Gastrocnemius medialis (tissue), 4 donors: ENCODE results near the gene RSPRY1. TPM values are rescaled to one million over a fixed set of nuclear protein-coding genes. Genes with fewer than 3 reads are reported as not detected.

Source experiments
- ATAC-seq, 2 donors: fragments of 150-250 bp; one replicate each; pipeline ENCODE4 v1.9.1; 2016
- DNase-seq, 2 donors: peaks; one replicate each; pipeline ENCODE4 v3.0.0-alpha.2; 2019
- H3K27ac ChIP-seq, 4 donors: fragments of 200-600 bp; sonication (generic); 1 replicate in 1 of 4; 2 replicates in 3 of 4; pipeline ENCODE4 v1.5.1; 2016 to 2018; ENCODE audit warnings: mild to moderate bottlenecking in 2 of 4, moderate library complexity in 1 of 4
- H3K27me3 ChIP-seq, 3 donors: fragments of 200-600 bp; sonication (generic) in 2 of 3; 1 replicate in 1 of 3; 2 replicates in 2 of 3; pipeline versions ENCODE4 v1.5.1 to v1.6.0; 2016 to 2019; ENCODE audit warnings: mild to moderate bottlenecking in 1 of 3, moderate library complexity in 1 of 3
- H3K36me3 ChIP-seq, 2 donors: fragments of 200-600 bp; sonication (generic) in 1 of 2; one replicate each; pipeline ENCODE4 v1.5.1; 2017 to 2018
- H3K4me1 ChIP-seq, 2 donors: fragments of 200-600 bp; sonication (generic) in 1 of 2; one replicate each; pipeline ENCODE4 v1.5.1; 2016 to 2017; ENCODE audit warnings: mild to moderate bottlenecking in 2 of 2
- H3K4me3 ChIP-seq, 4 donors: fragments of 200-600 bp; sonication (generic) in 3 of 4; 1 replicate in 1 of 4; 2 replicates in 3 of 4; pipeline ENCODE4 v1.5.1; 2016 to 2019; ENCODE audit warnings: mild to moderate bottlenecking in 2 of 4
- H3K9me3 ChIP-seq, 3 donors: fragments of 200-600 bp; sonication (generic) in 2 of 3; 1 replicate in 1 of 3; 2 replicates in 2 of 3; pipeline ENCODE4 v1.5.1; 2016 to 2019
- POLR2A ChIP-seq, 2 donors: fragments of 450-650 bp; IDR thresholded peaks; one replicate each; pipeline ENCODE4 v1.6.1; 2017; ENCODE audit warnings: antibody characterized with exemption in 2 of 2, mild to moderate bottlenecking in 2 of 2, moderate library complexity in 2 of 2
- in situ Hi-C, 4 donors: fragments of 200-750 bp; cut with MboI; loops; one replicate each; pipeline versions ENCODE4 v1.15.0 to v1.8.0; 2017; ENCODE audit warnings: low sequenced_read_pairs in 4 of 4
- intact Hi-C: fragments of 100-400 bp; cut with DNase I; formaldehyde crosslinking; loops from one replicate; pipeline ENCODE4 v1.15.1; 2023; ENCODE audit warnings: low total_unique reads
- total RNA-seq, 4 donors: library from RNA; depleted of rRNA; stranded (reverse); fragments of >200 nt; gene quantifications; one replicate each; pipeline versions ENCODE4 v1.1.0 to v1.2.3, GENCODE V29; 2016
- TF ChIP-seq, protein P1 (sequence below), 5 experiments: fragments of 450-650 bp in 3 of 5; fragments of 200-600 bp in 2 of 5; sonication (generic) in 2 of 5; IDR thresholded peaks in 4 of 5; conservative IDR thresholded peaks in 1 of 5; 1 replicate in 4 of 5; 2 replicates in 1 of 5; pipeline ENCODE4 v1.5.1; 2016 to 2019; ENCODE audit warnings: antibody characterized with exemption in 5 of 5, mild to moderate bottlenecking in 3 of 5, moderate library complexity in 3 of 5

The RSPRY1 gene
- total RNA-seq, 4 donors from 2014 or later: 15.4 to 24.1 (median 20.7) TPM

GRCh38 chr16:57178793-57179212 is 7.3 kb upstream of the RSPRY1 start:
- no peak overlapping the region for H3K4me3 ChIP-seq
- intact Hi-C loops (no loop called here), in situ Hi-C loops (loop anchor here in 1 of 4 donors (10.0 kb wide), 1 partner anchor 94 kb away; no protein-coding TSS in a partner anchor)
- no peak for ATAC-seq
- no peaks in the 10 kb centered on the region for H3K27me3 ChIP-seq
- H3K9me3 ChIP-seq: no peaks in the 10 kb centered on the region
- H3K4me1 ChIP-seq: peaks cover 4 to 14% of the 10 kb centered on the region in 2 donors
- H3K36me3 ChIP-seq: peaks cover 0 to under 1% of the 10 kb centered on the region in 2 donors
- H3K27ac ChIP-seq: no peak overlapping the region
- TF ChIP-seq, protein P1, sequence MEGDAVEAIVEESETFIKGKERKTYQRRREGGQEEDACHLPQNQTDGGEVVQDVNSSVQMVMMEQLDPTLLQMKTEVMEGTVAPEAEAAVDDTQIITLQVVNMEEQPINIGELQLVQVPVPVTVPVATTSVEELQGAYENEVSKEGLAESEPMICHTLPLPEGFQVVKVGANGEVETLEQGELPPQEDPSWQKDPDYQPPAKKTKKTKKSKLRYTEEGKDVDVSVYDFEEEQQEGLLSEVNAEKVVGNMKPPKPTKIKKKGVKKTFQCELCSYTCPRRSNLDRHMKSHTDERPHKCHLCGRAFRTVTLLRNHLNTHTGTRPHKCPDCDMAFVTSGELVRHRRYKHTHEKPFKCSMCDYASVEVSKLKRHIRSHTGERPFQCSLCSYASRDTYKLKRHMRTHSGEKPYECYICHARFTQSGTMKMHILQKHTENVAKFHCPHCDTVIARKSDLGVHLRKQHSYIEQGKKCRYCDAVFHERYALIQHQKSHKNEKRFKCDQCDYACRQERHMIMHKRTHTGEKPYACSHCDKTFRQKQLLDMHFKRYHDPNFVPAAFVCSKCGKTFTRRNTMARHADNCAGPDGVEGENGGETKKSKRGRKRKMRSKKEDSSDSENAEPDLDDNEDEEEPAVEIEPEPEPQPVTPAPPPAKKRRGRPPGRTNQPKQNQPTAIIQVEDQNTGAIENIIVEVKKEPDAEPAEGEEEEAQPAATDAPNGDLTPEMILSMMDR (IDR thresholded peaks at IDR 0.05 in 4 of 5, conservative IDR thresholded peaks at IDR 0.05 in 1 of 5): no peak
- no peak for TF ChIP-seq POLR2A (IDR thresholded peaks at IDR 0.05)
- DNase-seq: no peak

DNA sequence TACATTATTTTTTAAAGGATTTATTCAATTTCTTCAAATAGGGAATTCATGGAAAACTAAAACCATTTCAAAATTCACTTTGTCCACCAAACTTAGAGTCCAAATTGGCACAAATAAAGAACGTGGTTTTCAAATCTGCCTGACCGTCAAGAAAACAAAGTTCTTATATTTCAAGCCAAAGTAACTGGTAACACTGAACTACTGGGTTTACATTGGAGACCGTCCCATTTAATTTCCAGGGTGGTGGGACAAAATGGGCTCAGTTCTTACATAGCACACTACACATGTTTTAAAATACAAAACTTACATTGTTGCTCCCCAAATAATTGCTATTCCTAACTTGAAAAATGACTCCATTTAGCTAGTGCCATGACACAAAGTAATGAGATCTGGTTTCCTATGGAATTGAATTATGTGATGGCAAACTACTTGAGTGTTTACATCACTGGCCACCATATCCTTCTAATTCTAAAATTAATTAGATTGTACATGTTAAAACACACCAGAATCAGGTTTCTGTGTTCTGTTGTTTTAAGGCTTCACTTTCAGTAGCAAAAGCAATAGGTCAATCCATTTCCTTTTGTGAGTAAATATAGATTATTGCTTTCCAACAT is 6.8 kb upstream of the RSPRY1 start:
- ATAC-seq (no peak), DNase-seq (no peak)
- Histone ChIP-seq H3K27me3 (no peaks in the 10 kb centered on the region), H3K4me1 (peaks cover 5 to 18% of the 10 kb centered on the region in 2 donors), H3K36me3 (no peaks in the 10 kb centered on the region), H3K4me3 (no peak overlapping the region), H3K27ac (no peak overlapping the region), H3K9me3 (no peaks in the 10 kb centered on the region)
- no peak for TF ChIP-seq POLR2A (IDR thresholded peaks at IDR 0.05)
- TF ChIP-seq, protein P1 (IDR thresholded peaks at IDR 0.05 in 4 of 5, conservative IDR thresholded peaks at IDR 0.05 in 1 of 5): no peak
- intact Hi-C loops (no loop called here), in situ Hi-C loops (loop anchor here in 1 of 4 donors (10.0 kb wide), 1 partner anchor 95 kb away; no protein-coding TSS in a partner anchor)

- ATAC-seq (no peak), DNase-seq (no peak)
- TF ChIP-seq, protein P1 (IDR thresholded peaks at IDR 0.05 in 4 of 5, conservative IDR thresholded peaks at IDR 0.05 in 1 of 5): no peak
- TF ChIP-seq POLR2A (IDR thresholded peaks at IDR 0.05): no peak
- Histone ChIP-seq H3K27ac (no peak overlapping the region), H3K9me3 (no peaks in the 10 kb centered on the region), H3K4me3 (no peak overlapping the region), H3K27me3 (no peaks in the 10 kb centered on the region), H3K4me1 (peaks cover 29 to 35% of the 10 kb centered on the region in 2 donors), H3K36me3 (no peaks in the 10 kb centered on the region)
- intact Hi-C loops (loop anchor here (10.0 kb wide), 1 partner anchor 551 kb away; the partner anchor contains the start of gene KATNB1), in situ Hi-C loops (no loop called here)
Observed at GRCh38 chr16:57184113-57184512, 2.0 kb upstream of the RSPRY1 start.

DNA sequence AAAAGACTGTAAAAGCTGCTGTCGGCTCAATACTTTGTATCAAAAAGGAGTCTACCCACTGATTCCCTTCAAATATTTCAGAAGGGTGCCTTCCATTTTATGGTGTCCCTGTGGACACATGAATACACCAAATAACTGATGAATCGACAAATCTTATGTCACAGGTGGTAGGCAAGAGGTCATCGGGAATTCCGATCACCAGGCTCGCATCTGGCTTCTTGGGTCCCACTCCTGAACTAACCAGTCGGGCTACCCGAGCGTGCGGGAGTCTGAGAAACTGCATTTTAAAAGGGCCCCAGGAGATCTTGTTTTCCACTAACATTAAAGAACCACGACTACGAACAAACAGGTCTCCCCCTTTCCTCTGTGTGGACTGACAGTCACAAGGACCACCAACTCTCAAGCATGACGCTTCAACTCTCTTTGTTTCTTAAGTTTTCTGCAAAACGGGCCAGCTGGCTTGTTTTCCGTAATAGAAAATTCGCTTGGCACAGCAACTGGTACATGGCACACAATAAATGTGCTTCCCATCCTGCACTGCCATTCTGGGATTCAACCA is 1.2 kb upstream of the RSPRY1 start:
- in situ Hi-C loops: no loop called here
- peak overlapping the region; percentile 92 to 96 (median 94) for H3K27ac ChIP-seq
- intact Hi-C loops: loop anchor here (10.0 kb wide), 1 partner anchor 550 kb away; the partner anchor contains the start of gene KATNB1
- peaks cover 29 to 33% of the 10 kb centered on the region in 2 donors for H3K4me1 ChIP-seq
- TF ChIP-seq, protein P1 (IDR thresholded peaks at IDR 0.05 in 4 of 5, conservative IDR thresholded peaks at IDR 0.05 in 1 of 5): no peak
- no peak for TF ChIP-seq POLR2A (IDR thresholded peaks at IDR 0.05)
- H3K9me3 ChIP-seq: no peaks in the 10 kb centered on the region
- no peak for DNase-seq
- no peaks in the 10 kb centered on the region for H3K27me3 ChIP-seq
- H3K4me3 ChIP-seq: peak overlapping the region; percentile 73 to 94 (median 92)
- ATAC-seq: no peak
- no peaks in the 10 kb centered on the region for H3K36me3 ChIP-seq
